Measurements from ENCODE around the gene PDE4B.

The PDE4B gene

GRCh38 chr1:66226985-66227384 lies 434.3 kb downstream of the PDE4B start:
- DNase-seq (ENCODE audit: extremely low read depth, insufficient read length): no peak
- no peaks in the 10 kb centered on the region; the same call in 1 of the 2 replicates for H3K27me3 ChIP-seq (replicated peaks; ENCODE audit: control insufficient read depth, insufficient read depth, low read length)
- no peak for TF ChIP-seq CTCF (IDR thresholded peaks at IDR 0.05; ENCODE audit: insufficient read depth, low read length, poor library complexity, severe bottlenecking)
- H3K36me3 ChIP-seq (ENCODE audit: control insufficient read depth, insufficient read depth, low read length): no peaks in the 10 kb centered on the region
- no peak overlapping the region for H3K4me3 ChIP-seq (replicated peaks; ENCODE audit: low read depth, low read length)

GRCh38 chr1:66227966-66228365 lies 435.3 kb downstream of the PDE4B start:
- H3K36me3 ChIP-seq (ENCODE audit: control insufficient read depth, insufficient read depth, low read length): no peaks in the 10 kb centered on the region
- H3K4me3 ChIP-seq (replicated peaks; ENCODE audit: low read depth, low read length): no peak overlapping the region
- H3K27me3 ChIP-seq (replicated peaks; ENCODE audit: control insufficient read depth, insufficient read depth, low read length): no peaks in the 10 kb centered on the region; the same call in 1 of the 2 replicates
- TF ChIP-seq CTCF (IDR thresholded peaks at IDR 0.05; ENCODE audit: insufficient read depth, low read length, poor library complexity, severe bottlenecking): no peak
- no peak for DNase-seq (ENCODE audit: extremely low read depth, insufficient read length)

GRCh38 chr1:66231217-66231616 lies 438.5 kb downstream of the PDE4B start:
- no peak for DNase-seq (ENCODE audit: extremely low read depth, insufficient read length)
- H3K4me3 ChIP-seq (replicated peaks; ENCODE audit: low read depth, low read length): no peak overlapping the region
- no peaks in the 10 kb centered on the region for H3K36me3 ChIP-seq (ENCODE audit: control insufficient read depth, insufficient read depth, low read length)
- H3K27me3 ChIP-seq (replicated peaks; ENCODE audit: control insufficient read depth, insufficient read depth, low read length): no peaks in the 10 kb centered on the region
- TF ChIP-seq CTCF (IDR thresholded peaks at IDR 0.05; ENCODE audit: insufficient read depth, low read length, poor library complexity, severe bottlenecking): no peak

- no peak for TF ChIP-seq CTCF (IDR thresholded peaks at IDR 0.05; ENCODE audit: insufficient read depth, low read length, poor library complexity, severe bottlenecking)
- no peak for DNase-seq (ENCODE audit: extremely low read depth, insufficient read length)
- Histone ChIP-seq H3K4me3 (replicated peaks; ENCODE audit: low read depth, low read length) (no peak overlapping the region), H3K27me3 (replicated peaks; ENCODE audit: control insufficient read depth, insufficient read depth, low read length) (no peaks in the 10 kb centered on the region), H3K36me3 (ENCODE audit: control insufficient read depth, insufficient read depth, low read length) (no peaks in the 10 kb centered on the region)
Measured at GRCh38 chr1:66231681-66232463, 439.2 kb downstream of the PDE4B start.

GRCh38 chr1:66237042-66237441 lies 444.3 kb downstream of the PDE4B start:
- H3K36me3 ChIP-seq (ENCODE audit: control insufficient read depth, insufficient read depth, low read length): no peaks in the 10 kb centered on the region
- H3K27me3 ChIP-seq (replicated peaks; ENCODE audit: control insufficient read depth, insufficient read depth, low read length): no peaks in the 10 kb centered on the region
- no peak for TF ChIP-seq CTCF (IDR thresholded peaks at IDR 0.05; ENCODE audit: insufficient read depth, low read length, poor library complexity, severe bottlenecking)
- no peak overlapping the region for H3K4me3 ChIP-seq (replicated peaks; ENCODE audit: low read depth, low read length)
- DNase-seq (ENCODE audit: extremely low read depth, insufficient read length): no peak
